HUDEP-2 (cell line): ENCODE measurements around the gene CRTAC1.
"Not testable (repeated sequence)": the region's sequence is repeated elsewhere in the genome, so short reads cannot be mapped to it uniquely, and the experiment has no call there.

ENCODE experiments used
- DNase-seq, 76 experiments: peaks; one replicate each; lab custom pipeline; 2025; ENCODE audit not compliant: unreplicated experiment in 76 of 76; lab: John Stamatoyannopoulos, UW

CRTAC1 gene

GRCh38 chr10:97849687-97850402 lies 180.6 kb downstream of the CRTAC1 start, which contains the start of gene GOLGA7B:
GOLGA7B (plus strand) TSS chr10:97849843; CDS start chr10:97850304, 461 bp downstream.
- peak in 4 of 76 experiments; percentile 4 to 19 (median 12) for DNase-seq

DNA sequence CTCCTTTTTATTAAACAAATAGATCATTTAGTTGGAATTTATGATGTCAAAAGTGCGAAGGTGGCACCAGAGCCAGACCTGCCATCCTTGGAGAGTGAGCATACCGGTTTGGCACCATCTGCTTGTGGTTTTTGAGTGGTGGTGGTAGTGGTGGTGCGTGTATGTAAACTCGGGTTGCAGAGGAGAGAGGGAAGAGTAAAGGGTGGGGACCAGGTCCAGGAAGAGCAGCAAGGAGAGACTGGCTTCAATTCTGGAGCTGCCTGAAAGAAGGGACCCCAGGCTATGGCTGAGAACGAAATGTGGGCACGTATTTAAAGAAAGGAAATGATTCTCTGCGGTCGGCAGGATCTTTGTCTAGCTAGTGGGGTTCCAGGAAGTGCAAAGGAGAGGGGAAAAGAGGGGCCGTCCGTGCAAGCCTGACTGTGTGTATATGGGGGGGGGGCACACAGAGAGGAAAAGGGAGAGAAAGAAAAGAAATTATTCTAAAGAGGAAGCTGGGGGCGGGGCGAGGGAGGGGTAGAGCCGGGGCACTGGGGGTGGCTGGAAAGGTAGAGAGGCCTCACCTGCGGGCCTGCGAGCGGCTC lies 181.2 kb downstream of the CRTAC1 start:
- no peak for DNase-seq

GRCh38 chr10:97844678-97845077 lies 185.7 kb downstream of the CRTAC1 start:
- DNase-seq, result no peak

DNA sequence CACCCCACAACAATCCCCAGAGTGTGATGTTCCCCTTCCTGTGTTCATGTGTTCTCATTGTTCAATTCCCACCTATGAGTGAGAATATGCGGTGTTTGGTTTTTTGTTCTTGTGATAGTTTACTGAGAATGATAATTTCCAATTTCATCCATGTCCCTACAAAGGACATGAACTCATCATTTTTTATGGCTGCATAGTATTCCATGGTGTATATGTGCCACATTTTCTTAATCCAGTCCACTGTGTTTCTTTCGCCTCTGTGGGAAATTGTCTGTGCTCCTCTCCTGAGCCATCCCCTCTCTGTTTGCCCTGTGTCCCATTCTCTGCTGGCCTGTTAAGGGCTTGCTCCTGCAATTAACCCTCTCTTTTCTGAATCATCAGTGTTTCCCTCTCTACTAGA lies 186.4 kb downstream of the CRTAC1 start:
- not testable (repeated sequence) for DNase-seq

GRCh38 chr10:97843281-97843671 lies 187.1 kb downstream of the CRTAC1 start:
- DNase-seq, result peak in 6 of 76 experiments; percentile 14 to 43 (median 23)

- DNase-seq, result no peak
Measured at GRCh38 chr10:97842656-97843280, 187.7 kb downstream of the CRTAC1 start.

DNA sequence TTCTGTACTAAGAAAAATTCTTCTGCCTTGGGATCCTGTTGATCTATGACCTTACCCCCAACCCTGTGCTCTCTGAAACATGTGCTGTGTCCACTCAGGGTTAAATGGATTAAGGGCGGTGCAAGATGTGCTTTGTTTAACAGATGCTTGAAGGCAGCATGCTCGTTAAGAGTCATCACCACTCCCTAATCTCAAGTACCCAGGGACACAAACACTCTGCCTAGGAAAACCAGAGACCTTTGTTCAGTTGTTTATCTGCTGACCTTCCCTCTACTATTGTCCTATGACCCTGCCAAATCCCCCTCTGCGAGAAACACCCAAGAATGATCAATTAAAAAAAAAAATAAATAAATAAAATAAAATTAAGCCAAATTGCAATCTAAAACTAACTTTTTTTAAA lies 188.3 kb downstream of the CRTAC1 start:
- DNase-seq, result not testable (repeated sequence)

- DNase-seq, result not testable (repeated sequence)
Measured at GRCh38 chr10:97841166-97841565, 189.3 kb downstream of the CRTAC1 start.

- no peak for DNase-seq
Measured at GRCh38 chr10:97838091-97838490, 192.3 kb downstream of the CRTAC1 start.

DNA sequence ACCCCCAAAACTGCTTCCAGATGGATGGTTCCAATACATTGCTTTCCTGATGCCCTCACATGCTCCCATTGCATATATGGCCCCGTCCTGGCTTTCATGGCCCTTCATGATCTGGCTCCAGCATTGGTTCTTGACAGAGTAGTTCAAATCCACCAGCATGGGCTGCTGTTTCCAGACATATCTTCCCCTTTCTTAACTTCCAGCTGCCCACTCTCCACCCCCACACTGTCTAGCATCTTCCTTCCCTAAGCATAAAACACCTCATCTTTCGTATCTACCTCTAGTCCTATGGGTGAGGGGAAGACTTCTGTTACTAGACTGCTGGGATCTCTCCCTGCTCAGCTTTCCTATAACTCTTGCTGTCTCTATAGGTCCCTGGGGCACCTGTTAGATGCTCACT lies 194.0 kb downstream of the CRTAC1 start:
- no peak for DNase-seq

DNA sequence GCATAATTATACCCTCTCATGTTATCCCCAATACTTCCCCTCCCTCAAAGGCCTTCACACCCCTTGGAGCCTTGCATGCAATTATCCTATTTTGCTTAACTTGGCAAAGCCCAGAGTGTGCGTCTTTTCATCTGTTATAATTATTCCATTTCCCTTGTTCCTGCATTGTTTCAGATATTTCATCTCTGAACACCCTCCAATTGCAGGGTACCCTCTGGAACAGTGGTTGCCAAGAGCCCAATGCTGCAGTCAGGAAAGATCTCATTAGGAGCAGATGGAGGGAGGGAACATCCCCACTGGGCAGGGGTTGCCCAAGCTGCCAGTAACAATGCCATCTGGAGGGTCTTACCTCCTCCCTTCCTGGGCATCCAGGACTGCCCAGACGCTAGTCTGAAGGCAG lies 199.2 kb downstream of the CRTAC1 start:
- DNase-seq, result no peak

- DNase-seq, result no peak
Measured at GRCh38 chr10:97830064-97830463, 200.4 kb downstream of the CRTAC1 start.

GRCh38 chr10:97828721-97829120 lies 201.7 kb downstream of the CRTAC1 start:
- DNase-seq, result no peak

- no peak for DNase-seq
Measured at GRCh38 chr10:97827702-97828291, 202.6 kb downstream of the CRTAC1 start.

- DNase-seq, result no peak
Measured at GRCh38 chr10:97826892-97827291, 203.5 kb downstream of the CRTAC1 start.

DNA sequence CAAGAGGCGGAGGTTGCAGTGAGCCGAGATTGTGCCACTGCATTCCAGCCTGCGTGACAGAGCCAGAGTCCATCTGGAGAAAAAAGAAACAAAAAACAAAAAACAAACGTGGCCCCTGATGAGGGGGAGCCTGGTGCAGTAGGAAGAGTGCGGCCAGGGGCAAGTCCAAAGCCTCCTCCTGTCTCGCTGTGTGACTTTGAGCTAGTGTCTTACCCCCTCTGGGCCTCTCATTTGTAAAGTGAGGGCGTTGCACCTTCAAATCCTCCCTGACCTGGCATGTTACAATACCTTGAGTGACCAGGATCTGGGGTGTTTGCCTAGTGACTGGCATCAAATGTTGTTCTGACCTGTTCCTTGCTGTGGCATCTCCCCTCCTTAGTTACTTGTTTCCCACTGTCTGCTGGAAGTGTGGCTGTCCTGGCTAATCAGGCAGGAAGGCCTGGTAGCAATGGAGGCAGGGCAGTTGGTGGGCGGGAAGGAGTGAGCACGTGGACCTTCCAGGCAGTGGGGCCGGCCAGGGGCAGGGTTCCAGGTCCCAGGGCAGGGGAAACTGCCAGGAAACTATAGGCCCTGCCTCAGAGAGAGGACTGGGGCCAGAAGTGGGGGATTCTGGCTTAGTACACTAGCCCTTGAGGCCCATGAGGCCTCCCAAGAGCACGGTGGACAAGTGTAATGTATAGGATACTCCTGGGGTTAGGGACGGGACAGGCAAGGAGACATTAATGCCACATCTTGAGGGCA lies 205.2 kb downstream of the CRTAC1 start:
- no peak for DNase-seq

DNA sequence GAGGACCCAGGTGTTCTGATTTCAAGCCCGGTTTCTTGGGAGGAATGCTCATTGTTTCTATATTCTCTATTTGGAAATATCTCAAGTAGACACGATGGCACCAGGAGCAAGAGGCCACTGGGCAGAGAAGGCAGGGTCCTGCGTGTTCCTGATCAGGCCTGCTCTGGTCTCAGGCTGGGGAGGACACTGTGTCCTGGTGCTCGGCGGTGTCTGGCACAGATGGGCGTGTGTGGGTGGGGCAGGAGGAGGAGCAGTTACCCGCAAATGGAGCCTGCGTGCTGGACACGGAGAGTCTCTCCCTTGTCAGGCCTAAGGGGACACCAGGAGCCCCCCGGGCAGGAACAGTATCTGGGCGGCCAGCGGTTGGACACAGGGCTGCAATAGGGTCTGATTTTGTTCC lies 206.7 kb downstream of the CRTAC1 start:
- no peak for DNase-seq

DNA sequence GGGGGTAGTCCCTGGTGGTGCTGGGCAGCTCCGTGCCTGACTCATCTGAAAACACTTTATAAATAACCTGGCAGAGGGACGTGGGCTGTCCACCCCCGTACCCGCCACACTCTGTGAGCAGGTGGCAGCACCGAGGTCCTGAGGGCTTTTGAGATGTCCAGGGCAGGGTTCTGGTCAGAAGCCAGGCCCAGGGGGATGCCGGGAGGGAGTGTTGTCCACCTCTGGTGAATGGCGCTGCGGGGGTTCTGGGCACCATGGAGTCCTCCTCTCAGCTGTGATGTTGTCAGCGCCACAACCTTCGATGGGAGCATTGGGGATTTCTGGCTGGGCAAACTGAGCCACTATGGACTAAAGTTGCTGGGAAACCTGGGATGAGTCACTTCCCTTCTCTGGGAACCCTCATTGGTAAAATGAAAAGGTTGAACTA lies 208.1 kb downstream of the CRTAC1 start:
- no peak for DNase-seq

- no peak for DNase-seq
Measured at GRCh38 chr10:97821308-97822038, 208.9 kb downstream of the CRTAC1 start.

DNA sequence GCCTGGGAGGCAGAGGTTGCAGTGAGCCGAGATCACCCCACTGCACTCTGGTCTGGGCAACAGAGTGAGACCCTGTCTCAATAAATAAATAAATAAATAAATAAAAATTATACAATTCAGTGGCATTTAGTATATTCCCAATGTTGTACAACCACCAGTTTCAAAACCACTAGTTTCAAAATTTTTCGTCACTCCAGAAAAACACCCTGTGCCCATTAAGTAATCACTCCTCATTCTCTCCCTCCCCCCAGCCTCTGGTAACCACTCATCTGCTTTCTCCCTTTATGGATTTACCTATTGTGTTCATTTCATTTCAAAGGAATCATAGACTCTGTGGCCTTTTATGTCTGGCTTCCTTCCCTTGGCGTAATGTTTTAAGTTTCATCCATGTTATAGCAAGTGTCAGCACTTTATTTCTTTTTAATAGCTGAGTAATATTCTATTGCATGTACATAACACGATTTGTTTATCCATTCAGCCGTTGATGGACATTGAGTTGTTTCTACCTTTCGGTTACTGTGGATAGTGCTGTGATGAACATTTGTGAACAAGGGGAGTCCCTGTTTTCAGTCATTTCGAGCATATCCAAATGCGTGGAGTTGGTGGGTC lies 210.2 kb downstream of the CRTAC1 start:
- no peak for DNase-seq
